Sigmoid colon (tissue), 3 donors: ENCODE measurements around the gene MAT2A.
"Not testable (repeated sequence)": the region's sequence is repeated elsewhere in the genome, so short reads cannot be mapped to it uniquely, and the experiment has no call there.

ENCODE experiments used
- POLR2A ChIP-seq, 2 donors: fragments of 450-650 bp; IDR thresholded peaks; one replicate each; pipeline ENCODE4 v1.6.1; 2016; ENCODE audit warnings: antibody characterized with exemption in 2 of 2, mild to moderate bottlenecking in 2 of 2, moderate library complexity in 2 of 2
- TF ChIP-seq, protein P1 (sequence below), 4 experiments: fragments of 450-650 bp in 3 of 4; fragments of 200-600 bp in 1 of 4; IDR thresholded peaks; one replicate each; pipeline ENCODE4 v1.5.1; 2016 to 2019; ENCODE audit warnings: antibody characterized with exemption in 4 of 4, mild to moderate bottlenecking in 3 of 4, moderate library complexity in 2 of 4

DNA sequence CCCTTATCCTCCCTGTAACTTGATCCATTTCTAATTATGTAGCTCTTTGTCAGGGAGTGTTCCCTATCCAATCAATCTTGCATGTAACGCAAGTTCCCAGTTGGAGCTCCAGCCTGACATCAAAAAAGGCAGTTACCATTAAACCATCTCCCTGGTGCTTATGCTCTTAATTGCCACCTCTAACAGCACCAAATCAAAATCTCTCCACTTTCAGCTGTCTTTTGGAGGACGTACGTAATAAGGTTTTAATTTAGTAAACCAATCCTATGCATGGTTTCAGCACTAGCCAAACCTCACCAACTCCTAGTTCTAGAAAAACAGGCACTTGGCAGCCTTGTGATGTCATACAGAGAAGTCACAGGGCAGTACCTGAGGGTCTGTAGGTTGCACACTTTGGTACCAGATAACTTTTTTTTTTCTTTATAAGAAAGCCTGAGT is 5.3 kb downstream of the MAT2A start:
- TF ChIP-seq, protein P1, sequence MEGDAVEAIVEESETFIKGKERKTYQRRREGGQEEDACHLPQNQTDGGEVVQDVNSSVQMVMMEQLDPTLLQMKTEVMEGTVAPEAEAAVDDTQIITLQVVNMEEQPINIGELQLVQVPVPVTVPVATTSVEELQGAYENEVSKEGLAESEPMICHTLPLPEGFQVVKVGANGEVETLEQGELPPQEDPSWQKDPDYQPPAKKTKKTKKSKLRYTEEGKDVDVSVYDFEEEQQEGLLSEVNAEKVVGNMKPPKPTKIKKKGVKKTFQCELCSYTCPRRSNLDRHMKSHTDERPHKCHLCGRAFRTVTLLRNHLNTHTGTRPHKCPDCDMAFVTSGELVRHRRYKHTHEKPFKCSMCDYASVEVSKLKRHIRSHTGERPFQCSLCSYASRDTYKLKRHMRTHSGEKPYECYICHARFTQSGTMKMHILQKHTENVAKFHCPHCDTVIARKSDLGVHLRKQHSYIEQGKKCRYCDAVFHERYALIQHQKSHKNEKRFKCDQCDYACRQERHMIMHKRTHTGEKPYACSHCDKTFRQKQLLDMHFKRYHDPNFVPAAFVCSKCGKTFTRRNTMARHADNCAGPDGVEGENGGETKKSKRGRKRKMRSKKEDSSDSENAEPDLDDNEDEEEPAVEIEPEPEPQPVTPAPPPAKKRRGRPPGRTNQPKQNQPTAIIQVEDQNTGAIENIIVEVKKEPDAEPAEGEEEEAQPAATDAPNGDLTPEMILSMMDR (IDR thresholded peaks at IDR 0.05) = not testable (repeated sequence)
- TF ChIP-seq POLR2A (IDR thresholded peaks at IDR 0.05) = not testable (repeated sequence)
